ENCODE measurements around the gene CSTF3.
"Not testable (repeated sequence)": the region's sequence is repeated elsewhere in the genome, so short reads cannot be mapped to it uniquely, and the experiment has no call there.

CSTF3 gene
- total RNA-seq: 23.8 to 44.4 reads per million in 2 experiments

- peak; percentile 92 for DNase-seq (ENCODE audit: low read depth)
Measured at GRCh38 chr11:33161120-33162005, at the start of gene CSTF3. CSTF3 (minus strand) TSS chr11:33161480; CDS start chr11:33161325, 155 bp downstream.

- no peak for DNase-seq (ENCODE audit: low read depth)
Measured at GRCh38 chr11:33208150-33208549, 46.9 kb upstream of the CSTF3 start.

DNA sequence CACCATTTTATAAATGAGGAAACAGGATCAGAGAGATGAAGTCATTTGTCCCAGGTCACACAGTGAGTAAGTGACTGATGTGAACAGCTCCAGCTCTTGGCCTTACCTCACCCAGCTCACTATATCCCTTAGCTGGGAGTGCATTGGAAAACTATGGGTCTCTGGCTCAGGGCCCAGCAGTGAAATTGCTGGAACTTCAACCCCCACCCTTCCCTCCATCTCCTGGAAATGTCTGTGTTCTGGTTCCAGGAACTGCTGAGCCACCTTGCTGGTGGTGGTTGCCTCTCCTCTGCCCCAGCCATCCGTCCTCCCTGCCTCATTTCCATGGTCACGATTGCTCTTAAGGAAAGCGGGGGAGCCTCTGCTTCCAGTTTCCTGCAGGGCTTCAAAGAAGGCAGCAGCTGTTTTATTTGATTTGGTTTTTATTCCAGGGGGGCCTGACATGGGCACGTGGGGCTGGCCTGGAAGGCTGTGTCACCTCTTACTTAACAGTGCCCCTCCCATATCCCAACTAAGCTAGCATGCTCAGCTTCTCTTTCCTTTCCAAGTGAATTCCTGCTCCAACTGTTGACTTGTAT lies 46.2 kb upstream of the CSTF3 start:
- DNase-seq (ENCODE audit: low read depth): no peak

DNA sequence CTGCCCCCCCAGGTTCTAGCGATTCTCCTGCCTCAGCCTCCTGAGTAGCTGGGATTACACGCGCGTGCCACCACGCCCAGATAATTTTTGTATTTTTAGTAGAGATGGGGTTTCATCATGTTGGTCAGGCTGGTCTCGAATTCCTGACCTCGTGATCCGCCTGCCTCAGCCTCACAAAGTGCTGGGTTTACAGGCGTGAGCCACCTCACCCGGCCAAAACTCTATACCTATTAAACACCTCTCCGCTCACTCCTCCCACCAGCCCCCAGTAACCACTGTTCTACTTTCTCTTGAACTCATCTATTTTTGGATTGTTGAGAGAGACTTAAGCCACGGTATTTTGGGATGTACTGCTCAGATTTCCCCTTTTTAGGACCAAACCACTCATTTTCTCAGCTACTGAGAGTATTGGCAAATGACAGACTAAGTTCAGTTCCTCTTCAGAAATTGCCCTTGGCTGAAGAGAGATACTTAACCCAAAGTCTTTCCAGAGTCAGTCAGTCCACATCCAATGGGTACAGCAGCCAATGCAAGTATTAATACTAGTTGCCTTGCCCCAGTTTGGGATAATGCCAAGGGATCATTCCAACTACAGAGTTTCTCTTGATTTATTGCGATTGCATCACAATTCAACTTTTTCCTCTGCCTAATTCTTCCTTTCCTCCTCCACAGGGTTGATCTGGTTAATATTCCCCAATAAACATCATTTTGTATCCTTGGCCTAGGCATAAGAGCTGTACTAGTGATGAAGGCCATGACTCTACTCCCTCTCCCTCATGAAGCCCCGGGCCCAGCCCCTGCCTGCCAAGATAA lies 36.8 kb upstream of the CSTF3 start:
- no peak for DNase-seq (ENCODE audit: low read depth)

- DNase-seq (ENCODE audit: low read depth): no peak
Measured at GRCh38 chr11:33195462-33196173, 34.3 kb upstream of the CSTF3 start.

GRCh38 chr11:33194455-33194854 lies 33.2 kb upstream of the CSTF3 start:
- no peak for DNase-seq (ENCODE audit: low read depth)

GRCh38 chr11:33191467-33191866 lies 30.2 kb upstream of the CSTF3 start:
- DNase-seq (ENCODE audit: low read depth): no peak

- no peak for DNase-seq (ENCODE audit: low read depth)
Measured at GRCh38 chr11:33187998-33188722, 26.9 kb upstream of the CSTF3 start.

DNA sequence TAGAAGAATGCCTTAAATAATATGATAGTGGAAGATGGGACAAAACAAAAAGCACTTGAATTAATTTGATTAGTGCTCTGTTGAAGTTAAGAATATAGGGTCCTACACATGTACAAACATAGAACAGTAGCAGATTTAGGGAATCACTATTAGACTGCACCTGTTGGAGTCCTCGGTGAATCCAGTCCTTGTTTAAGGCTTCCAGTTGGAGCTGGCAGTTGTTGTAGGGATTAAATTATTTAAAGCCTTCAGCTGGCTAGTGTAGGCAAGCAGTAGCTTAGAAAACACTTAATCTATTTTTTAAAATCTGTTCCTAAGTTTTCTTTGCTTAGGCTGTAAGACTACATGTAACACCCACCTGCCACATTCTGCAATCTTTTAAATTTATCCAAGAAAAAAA lies 24.5 kb upstream of the CSTF3 start:
- DNase-seq (ENCODE audit: low read depth): no peak

DNA sequence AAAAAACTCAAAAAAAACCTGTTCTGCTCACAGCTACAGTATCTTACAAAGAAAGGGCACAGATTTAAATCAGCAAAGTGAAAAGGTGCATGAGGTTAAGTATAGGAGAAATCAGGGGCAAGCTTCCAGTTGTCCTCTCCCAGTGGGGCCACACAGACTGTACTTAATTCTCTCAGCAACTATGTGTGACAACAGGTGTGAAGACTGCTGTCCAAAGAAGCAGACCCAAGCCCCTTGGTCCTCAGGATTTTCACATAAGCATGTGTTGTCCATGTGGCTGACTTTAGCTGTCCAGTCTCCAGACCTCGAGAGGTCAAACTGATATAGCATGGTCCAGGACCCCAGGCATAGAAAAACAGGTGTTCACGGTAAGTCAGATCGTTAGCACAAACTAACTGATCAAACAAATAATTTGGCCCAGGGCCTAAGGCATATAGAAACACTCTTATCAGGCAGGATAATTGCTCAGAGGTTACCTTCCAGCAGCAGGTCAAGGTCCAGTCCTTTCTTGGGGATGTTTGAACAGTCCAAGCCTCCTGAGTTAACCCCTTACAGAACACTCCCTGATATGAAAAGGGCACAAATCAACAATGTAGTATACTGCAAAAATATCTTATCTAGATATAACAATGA lies 21.1 kb upstream of the CSTF3 start:
- DNase-seq (ENCODE audit: low read depth): no peak

- DNase-seq (ENCODE audit: low read depth): no peak
Measured at GRCh38 chr11:33179348-33179803, 18.1 kb upstream of the CSTF3 start.

DNA sequence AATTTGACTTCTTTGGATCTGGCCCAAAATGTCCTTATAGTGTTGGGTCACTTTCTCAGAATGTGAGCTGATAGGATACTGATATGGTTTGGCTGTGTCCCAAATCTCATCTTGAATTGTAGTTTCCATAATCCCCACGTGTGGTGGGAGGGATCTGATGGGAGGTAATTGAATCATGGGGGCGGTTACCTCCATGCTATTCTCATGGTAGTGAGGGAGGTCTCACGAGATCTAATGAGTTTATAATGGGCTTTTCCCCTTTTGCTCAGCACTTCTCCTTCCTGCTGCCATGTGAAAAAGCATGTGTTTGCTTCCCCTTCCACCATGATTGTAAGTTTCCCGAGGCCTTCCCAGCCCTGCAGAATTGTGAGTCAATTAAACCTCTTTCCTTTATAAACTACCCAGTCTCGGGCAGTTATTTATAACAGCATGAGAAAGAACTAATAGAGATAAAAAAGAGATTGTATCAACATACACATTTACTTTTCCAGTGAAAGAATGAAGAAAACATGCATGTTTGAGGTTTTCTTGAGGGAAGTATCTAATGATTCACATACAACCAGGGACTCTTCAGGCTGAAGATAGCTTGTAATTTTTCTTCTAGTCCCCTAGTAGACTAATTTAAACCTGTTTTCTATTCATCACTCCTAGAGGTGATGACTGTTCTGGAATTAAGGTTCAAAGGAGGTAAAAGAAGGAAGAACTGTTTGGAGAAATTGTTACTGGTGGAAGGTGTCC lies 17.3 kb upstream of the CSTF3 start:
- DNase-seq (ENCODE audit: low read depth): no peak

GRCh38 chr11:33177676-33178336 lies 16.5 kb upstream of the CSTF3 start:
- no peak for DNase-seq (ENCODE audit: low read depth)

- not testable (repeated sequence) for DNase-seq (ENCODE audit: low read depth)
Measured at GRCh38 chr11:33176760-33177159, 15.5 kb upstream of the CSTF3 start.

- no peak for DNase-seq (ENCODE audit: low read depth)
Measured at GRCh38 chr11:33172996-33173395, 11.7 kb upstream of the CSTF3 start.

- no peak for DNase-seq (ENCODE audit: low read depth)
Measured at GRCh38 chr11:33172345-33172744, 11.1 kb upstream of the CSTF3 start.

DNA sequence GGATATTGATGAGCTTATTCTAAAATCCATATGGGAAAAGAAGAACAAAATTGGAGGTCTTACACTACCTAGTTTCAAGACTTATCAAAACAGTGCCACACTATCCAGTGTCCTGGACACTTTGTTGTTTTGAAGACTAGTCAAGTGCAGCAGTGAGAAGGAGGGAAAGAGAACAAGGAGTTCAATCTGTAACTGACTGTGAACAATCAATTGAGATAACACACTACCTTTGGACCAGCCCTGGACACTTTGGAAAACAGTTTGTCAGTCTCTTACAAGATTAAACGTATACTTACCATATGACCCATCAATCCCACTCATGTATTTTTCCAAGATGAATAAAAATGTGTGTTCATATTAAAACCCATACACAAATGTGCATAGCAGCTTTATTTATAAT lies 10.0 kb upstream of the CSTF3 start:
- no peak for DNase-seq (ENCODE audit: low read depth)

DNA sequence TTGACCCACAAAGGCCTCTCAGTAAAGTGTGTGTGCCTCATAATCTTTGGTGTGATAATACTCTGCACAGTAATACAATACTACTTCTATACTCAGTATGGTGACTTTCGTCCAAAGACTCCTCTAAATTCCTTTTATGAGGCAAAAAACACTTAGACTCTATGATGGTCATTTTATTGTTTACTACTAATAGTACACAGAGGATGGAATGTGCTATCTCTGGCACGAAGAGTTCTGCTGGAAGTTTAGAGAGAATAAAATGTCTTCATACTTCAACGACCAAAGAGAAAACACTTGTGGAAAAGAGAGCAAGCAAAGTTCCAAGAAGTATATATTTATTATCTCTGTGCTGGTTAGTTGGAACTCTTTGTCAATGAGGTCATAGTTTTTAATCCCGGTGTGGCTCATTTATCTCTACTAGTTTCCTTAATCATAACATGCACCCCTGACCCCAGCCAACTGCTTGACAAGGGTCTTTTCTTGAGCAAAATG lies 7.5 kb upstream of the CSTF3 start:
- no peak for DNase-seq (ENCODE audit: low read depth)

DNA sequence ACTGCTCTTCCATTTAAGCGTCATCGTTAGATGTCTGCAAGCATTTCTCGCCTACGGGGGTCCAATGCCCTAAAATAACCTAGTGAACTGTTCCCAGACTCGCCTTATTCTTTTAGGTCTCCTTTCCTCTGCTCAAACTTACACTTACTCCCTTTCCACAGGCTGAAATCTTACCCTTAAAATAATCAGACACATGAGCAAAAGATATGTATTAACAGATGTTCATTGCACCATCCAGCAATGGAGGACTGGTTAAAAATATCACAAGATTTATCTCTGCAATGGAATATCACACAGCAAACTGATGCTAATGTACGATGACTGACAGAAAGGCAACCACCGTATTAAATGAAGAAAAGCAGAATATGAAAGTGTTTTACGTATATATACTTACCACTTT lies 1.6 kb upstream of the CSTF3 start:
- DNase-seq (ENCODE audit: low read depth): no peak
